Measurements from ENCODE around the gene FRMD4A.

Gene FRMD4A

DNA sequence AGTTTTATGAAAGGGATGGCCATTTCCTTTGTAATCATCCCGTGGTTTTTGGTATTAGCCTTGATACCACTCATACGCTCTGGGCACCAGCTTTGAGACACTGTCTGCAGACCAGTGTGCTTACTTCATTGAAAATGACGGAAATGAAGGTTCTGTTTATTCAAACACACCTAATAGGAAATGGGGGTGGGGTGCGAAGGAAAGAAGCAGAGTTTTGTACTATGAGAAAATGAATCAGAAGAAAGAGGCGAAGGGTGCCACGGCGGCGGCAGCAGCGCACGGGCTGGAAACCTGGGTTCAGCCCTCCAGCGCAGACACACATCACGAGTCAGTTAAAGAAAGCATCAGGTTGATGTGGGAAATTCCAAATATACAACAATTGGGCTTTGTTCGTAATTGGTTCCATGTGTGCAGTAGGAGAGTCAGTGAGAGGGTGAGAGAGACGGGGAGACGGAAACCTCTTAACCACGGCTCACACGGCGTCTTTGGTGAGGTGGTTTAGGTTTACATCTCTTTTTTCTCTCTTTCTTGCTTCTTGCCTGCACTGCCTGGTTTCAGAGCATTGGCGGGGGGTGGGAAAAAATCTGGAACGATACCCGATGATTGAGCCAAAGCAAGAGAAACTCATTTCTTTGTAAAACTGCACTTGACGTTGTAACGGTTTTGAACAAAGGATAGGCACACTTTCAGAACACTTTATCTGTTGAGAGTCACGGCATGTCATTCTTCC is 321.2 kb downstream of the FRMD4A start:
- no peak for DNase-seq

DNA sequence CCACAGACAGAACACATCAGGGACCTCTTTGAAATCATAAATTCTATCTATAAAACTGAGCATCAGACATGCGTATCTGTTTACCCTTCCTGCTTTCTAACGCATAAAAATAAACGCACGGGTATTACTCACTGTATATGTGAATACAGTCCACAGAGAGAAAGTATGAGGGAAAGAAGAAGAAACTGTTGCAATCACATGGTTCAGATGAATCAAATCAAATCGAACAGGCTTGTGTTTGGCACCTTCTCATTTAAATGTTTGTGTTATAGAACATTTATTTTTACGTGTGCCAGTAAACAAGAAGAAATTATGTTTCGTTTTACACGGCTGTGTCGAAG is 322.0 kb downstream of the FRMD4A start:
- DNase-seq, result no peak

DNA sequence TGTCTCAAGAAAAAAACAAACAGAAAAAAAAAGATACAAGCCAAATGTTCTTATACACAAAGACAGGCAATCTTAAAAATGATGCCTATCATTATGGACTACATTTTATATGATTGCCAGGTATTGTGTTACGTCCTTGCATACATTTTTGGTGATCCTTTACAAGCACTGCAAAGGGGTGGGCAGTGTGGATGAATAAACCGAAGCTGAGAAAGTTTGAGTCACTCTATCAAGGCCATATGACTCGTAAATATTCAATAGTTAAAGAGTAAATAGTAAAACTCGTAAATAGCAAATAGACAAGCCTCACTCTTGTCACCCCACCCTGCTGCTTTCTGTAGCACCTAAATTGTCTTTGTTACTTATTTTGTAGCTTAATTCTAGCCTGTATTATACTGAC is 326.2 kb downstream of the FRMD4A start:
- no peak for DNase-seq

DNA sequence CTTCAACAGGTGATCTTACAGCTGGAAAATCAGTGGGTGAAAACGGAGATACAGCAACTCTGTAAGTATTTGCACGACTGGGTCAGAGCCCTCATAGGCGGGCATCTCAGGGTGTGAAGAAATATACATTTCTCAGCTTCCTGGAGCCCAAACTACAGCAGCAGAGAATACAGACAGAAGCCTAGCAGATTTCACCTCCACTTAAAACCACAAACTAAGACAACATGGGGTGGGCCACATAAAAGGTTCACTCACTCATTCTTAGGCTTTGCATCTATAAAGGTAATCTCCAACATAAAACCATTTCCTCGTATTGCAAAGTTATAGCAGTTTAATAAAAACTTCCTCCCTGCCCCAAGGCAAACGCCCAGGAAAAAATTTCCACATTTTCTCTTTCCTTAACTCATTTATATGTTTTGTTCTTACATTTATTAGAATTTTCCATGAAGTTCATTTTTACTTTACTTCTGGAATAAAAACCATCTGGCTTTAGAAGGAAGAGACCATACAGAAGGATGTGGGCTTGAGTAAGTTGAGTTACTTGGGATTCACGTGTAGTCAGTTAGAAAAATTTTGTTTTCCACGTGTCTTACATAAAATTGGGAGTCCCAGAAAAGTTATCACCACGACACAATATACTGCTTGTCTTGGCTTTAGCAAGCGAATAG is 327.1 kb downstream of the FRMD4A start:
- DNase-seq, result no peak

DNA sequence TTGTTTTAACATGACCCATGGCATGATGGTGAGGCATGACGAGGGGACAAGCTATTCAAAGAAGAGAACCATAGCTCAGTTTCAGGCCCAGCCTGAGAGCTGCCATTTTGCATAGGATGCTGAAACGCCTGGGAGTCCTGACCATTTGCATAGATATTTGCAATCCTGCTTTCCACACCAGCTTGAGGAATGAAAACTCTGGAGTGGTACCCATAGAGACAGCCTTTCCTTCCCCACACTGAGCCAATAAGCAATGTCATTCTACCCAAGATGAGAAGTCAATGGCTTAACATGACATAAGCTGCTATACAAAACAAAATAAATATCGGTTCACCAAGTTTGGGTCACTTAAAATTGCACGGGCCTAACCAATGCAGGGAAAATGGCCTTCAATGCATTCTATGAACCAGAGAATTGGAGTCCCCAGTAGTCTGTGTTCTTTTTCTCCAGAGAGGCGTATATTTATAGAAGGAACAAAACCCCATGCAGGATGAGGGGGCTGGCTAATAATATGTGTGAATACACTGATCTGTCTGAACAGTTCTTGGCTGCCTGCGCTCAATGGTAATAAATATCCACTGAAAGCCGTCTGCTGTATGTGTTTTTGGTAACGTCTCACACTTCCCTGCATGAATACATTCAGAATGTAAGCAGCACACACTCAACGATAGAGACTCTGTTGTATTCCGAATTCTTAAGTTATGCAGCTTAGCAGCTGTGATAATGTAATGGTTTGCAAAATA is 329.3 kb downstream of the FRMD4A start:
- no peak for DNase-seq

DNA sequence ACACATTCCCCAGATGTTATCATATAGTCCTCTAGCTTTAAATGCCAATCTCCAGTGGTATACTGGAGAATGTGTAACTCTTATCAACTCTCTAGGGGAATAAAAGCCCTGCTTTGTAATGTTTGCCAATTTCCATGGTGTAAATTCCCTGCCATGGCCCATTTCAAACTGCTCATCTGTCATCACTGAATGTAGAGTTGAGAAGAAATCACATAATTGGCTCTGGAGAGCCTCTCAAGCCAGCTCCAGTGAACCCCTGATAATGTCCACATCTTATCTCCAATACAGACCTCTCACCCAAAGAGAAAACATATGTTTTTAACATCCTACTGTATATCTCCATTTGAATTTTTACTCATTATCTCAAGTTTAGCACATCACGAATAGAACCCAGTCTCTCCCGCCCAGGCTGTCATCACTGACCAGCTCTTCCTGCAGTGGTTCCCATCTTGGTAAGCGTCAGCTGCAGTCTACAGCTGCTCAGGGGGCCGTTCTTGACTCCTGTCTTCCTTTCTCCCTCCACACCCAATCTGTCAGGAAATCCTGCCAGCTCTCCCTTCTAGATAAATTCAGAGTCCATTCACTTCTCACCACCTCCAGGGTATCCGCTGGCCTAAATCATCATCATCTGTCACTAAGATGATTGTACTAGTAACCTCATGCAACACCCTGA is 332.4 kb downstream of the FRMD4A start:
- DNase-seq, result no peak

DNA sequence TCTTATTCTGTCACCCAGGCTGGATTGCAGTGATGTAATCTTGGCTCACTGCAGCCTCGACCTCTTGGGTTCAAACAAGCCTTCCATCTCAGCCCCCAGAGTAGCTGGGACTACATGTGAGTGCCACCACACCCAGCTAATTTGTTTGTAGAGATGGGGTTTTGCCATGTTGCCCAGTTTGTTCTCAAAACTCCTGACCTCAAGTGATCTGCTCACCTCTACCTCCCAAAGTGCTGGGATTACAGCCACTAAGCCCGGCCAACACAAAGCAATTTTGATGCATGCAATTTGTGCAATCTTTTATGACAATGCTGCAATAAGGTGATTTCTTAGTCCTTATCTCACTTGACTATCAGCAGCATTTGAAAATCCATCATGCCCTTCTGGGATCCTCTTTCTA is 333.1 kb downstream of the FRMD4A start:
- DNase-seq, result no peak

DNA sequence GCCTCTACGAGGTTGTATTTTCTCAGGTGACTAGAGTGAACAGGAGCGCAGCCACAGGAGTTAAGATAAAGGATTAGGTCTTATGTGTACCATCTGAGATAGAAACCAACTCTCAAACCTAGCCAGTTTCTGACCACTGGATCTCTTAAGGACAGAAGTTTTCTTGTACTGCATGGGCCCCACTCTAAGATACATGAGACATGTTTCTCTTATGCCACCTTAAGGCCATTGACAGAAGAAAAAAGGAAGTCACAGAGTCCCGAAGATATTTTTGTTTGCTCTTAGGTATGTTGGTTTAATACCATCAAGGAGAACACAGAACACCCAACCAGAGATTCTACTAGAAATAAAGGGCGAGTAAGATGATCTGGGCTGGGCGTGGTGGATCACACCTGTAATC is 335.8 kb downstream of the FRMD4A start:
- no peak for DNase-seq

DNA sequence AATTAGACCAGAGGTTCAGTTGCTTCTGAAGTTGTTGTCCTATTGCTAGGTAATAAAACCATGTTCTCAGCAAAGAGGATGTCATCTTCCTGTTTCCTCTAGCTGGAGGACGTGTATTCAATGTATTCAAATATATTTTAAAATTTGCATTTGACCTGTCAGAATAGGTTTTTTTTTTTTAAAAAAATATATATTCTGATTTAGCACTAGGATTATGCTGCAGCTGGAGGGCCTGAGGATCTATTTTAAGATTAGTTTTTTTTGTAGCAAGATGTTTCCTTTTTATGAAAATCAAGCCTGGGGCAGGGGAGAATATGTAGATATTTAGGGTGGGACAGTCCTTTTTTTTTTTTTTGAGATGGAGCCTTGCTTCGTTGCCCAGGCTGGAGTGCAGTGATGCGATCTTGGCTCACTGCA is 337.0 kb downstream of the FRMD4A start:
- no peak for DNase-seq

DNA sequence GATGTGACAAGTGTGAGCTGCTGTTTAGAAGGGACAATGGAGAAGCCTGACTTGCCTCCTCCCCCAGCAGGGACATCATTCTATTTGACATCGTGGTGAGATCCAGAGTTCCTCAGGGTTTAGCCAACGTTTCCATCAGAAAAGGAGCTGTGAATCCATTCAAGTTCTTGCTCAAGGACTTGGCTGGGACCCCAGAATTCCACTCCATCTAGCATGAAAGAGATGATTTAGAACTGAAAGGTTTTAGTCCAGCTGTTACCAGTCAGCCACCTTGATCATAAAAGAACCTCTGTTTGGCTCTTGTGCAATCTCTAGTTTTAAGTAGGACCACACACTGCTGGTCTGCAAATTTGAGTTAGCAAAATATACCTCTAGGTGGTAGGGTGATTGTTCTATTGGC is 337.6 kb downstream of the FRMD4A start:
- no peak for DNase-seq

DNA sequence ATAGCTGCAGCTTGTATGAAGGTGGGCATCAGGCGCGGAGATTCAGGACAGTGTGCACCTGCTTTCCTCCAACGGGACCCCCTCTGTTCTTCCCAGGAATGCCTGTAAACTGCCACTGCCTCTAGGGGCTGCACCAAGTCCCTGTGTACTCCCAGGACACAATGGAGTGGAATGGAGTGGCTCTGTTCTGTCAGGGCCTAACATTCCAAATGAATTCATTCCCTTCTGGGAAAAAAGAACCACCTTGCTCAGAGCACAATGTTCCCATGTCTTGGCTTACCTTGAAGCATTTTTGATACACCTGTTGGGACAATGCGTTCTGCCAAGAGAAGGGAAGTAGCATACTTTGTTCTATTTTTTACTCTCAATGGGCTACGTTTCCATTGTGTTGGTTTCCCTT is 339.4 kb downstream of the FRMD4A start:
- DNase-seq, result no peak

DNA sequence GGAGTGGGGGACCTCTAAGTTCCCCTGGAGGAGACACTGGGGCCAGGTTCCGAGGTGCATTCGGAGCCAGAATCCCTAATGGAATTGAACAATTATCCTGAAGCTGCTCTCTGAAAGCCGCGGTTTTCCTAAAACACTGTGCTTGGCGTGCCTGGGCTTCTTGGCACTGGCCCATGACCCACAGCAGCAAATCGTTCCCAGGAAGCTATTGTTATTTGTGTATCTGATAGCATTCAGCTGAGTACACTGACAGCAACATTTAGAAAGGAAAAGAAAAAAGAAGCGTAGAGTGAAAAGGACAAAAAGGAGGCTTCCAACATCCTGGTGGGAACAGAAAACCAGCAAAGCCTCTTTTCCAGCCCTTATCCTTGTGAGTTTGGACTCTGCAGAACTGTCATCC is 339.8 kb downstream of the FRMD4A start:
- DNase-seq, result peak in 1 of 2 experiments; percentile 56

DNA sequence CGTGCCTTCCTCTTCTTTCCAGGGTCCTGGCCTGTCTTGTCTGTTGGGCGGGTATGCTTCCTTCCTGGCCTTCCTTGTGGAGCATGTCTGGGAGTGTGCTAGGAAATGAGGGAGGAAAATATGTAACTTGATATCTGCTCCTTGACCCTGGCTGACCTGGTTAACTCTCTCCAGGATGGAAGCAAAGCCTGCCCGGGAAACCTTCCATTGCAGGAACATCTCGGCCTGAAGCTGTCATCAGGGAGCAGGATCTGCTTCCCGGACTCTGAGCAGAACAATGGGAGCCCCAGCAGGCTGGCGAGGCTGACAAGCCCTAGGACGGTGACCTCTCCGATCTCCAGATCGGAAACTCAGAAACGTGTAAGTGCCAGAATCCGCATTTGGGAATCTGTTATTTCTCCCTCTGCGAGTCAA is 340.3 kb downstream of the FRMD4A start:
- DNase-seq, result no peak

DNA sequence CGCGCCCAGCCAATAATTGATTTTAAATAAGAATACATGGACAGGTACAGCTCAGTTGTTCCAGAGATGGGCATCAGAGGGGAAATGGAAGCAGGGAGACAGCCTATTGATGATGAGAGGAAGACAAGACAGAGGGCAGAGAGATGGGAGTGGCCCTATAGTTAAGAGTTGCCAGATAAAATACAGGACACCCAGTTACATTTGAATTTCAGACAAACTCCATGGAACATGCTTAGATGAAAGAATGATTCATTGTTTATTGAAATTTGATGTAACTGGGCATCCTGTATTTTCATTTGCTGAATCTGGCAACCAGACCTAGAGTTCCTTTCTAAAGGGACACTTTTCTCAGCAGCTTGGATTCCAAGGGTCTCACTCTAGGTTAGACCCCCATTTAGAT is 341.1 kb downstream of the FRMD4A start:
- no peak for DNase-seq

DNA sequence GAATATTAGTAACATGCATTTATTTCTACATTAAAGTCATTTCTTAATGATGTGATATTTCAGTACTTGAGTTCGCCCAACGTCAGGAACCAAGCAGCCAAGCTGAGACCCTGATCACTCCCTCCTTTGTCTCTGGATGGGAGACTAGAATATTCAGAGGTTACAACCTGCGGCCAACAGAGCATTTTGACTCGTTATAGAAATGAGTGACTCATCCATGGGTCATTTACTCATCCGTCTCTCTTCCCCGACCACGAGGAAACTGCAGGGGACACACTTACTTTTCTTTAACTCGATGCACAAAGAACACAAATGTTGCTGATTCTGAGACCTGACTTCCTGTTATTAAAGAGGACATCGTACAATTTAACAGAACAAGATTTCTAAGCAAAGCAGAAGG is 343.3 kb downstream of the FRMD4A start:
- DNase-seq, result no peak

DNA sequence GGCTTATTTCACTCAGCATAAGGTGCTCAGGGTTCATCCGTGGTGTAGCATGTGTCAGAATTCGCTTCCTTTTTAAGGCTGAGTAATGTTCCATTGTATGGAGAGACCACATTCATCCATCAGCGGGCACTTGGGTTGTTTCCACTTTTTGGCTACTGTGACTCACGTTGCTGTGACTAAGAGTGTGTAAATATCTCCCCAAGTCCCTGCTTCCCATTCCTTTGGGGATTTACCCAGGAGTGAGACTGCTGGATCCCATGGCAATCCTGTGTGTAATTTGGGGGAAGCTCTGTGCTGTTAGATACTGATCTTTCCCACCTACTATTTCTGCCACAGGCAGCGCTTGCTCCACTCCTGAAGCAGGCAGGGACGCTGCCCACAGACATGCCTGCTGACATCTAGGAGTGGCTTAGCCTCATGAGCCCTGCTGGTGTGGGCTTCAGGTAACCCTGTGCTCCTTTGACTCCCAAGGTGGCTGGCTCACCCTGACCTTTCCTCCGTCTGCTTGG is 346.0 kb downstream of the FRMD4A start:
- DNase-seq, result no peak

DNA sequence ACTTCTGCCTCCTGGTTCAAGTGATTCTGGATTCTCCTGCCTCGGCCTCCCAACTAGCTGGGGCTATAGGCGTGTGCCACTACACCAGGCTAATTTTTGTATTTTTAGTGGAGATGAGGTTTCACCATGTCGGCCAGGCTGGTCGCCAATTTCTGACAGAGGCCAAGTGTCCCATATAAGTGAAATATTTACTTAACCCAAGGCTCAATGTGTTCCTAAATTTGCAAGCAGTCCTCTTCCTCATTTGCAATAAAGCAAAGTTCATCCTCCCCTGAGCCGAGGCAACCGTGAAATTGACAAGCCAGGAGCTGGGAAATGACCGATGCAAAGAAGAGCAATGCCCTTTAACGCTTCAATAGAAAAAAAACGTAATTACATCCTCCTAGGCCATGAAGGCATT is 347.7 kb downstream of the FRMD4A start:
- DNase-seq, result no peak

DNA sequence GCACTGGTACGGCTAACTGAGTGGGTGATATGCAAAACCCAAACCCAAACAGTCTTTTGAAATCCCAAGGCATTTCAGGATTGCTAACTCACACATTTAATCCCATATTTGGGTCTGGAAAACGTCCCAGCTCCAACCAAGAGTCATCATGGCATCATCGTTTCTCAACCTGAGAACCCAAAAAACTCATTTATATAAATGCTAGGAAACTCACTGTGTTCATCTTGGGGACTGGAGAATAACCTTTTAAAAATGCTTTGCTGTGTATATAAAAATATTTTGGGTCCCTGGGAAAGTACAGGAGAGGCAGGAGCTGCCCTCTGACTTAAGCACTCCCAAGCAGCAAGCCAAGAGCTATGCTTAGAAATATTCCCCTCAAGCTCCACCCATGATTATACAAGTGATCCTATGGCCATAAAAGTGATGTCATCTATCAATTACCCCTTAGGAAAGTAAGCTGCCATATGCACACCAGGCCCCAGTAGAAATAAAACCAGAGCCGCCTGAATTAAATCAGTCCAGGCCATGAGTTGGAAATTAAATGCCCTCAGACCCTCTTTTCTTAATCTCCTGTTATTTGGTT is 352.1 kb downstream of the FRMD4A start:
- no peak for DNase-seq

DNA sequence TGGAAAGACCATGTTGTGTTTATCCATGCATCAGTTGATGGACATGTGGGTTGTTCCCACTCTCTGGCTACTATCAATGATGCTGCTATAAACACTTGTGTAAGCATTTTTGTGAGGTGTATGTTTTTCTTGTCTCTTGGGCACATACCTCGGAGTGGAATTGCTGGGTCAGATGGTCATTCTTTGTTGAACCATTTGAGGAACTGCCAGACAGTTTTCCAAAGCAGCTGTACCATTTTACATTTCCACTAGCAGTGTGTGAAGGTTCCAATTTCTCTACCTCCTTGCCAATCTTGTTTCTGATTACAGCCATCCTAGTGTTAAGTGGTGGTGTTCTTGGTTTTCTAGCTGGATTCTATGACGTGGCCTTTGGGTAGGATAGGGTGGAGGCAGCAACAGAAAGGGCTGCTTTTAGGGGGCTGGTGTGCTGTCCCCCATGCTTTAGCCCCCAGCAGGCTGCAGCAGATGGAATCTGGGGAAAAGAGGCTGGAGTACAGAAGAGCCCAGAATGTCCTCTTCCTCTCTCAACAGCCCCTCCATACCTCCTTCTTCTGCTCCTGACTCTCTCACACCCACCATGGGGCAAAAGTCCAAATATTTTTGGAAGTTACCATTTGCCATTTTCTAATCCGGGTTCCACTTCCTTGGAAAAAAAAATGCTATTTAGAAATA is 352.7 kb downstream of the FRMD4A start:
- no peak for DNase-seq

DNA sequence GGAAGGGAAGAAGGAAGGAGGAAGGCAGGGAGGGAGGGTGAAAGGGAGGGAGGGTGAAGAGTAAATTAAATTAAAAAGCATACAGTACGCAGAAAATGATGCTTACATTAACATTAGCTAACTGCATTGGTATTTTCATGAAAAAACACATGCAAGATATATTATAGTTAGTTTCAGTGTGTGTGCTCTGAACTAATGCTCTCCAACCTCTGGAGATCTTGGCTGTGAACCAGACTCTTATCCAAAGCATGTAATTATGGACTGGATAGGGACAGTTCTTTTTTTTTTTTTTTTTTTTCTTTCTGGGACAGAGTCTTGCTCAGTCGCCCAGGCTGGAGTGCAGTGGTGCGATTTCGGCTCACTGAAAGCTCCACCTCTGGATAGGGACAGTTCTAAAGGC is 357.0 kb downstream of the FRMD4A start:
- no peak for DNase-seq

DNA sequence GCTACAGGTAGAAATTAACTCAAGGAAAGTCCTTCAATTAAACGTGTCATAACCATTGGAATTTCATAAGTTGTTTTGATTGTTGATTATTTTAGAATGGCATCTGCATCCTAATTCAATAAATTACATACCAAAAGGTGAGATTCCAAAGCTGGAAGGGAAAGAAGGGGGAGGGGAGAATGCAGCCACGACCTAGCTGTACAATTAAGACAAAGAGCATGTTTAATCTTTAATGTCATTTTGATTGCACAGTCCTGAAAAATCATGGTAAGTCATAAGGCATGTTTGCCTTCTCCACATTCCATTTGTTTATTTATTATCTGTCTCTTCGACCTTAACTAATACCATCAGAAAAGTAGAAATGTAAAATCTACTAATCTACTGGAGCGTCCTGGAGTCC is 358.1 kb downstream of the FRMD4A start:
- DNase-seq, result no peak

Data from NCI-H2081 (cell line).